GM12878 (cell line): ENCODE results near the gene RECK. TPM values are rescaled to one million over a fixed set of nuclear protein-coding genes. Genes with fewer than 3 reads are reported as not detected.

Experiments used
- ATAC-seq: fragments of 200-7000 bp; cut with Tn5 transposase; 3 replicates; pipeline ENCODE4 v1.9.1; 2020; ENCODE audit warnings: mild to moderate bottlenecking, moderate library complexity
- BruUV-seq: library from RNA; stranded (reverse); fragments of 400-500 nt; replicated peaks from 2 replicates; lab custom pipeline; 2021; lab: Mats Ljungman, UMichigan
- CTCF ChIA-PET: fragments of 300-600 bp; sonication (Branson Sonifier 250); formaldehyde crosslinking; extraction: SDS; loops from one replicate; lab custom pipeline; 2021; ENCODE audit warnings: inconsistent platforms; lab: Yijun Ruan, JAX
- POLR2A ChIA-PET: fragments of 350-600 bp; formaldehyde crosslinking; extraction: SDS; loops from one replicate; lab custom pipeline; 2021; ENCODE audit warnings: inconsistent platforms; lab: Charles Lee
- RAD21 ChIA-PET: fragments of 300-600 bp; sonication (Branson Sonifier 250); formaldehyde crosslinking; loops from one replicate; lab custom pipeline; 2023; ENCODE audit warnings: antibody characterized with exemption; ENCODE audit not compliant: unreplicated experiment; lab: Charles Lee
- SMC1A ChIA-PET: fragments of 300-600 bp; sonication (Branson Sonifier 250); formaldehyde crosslinking; loops from one replicate; lab custom pipeline; 2023; ENCODE audit not compliant: unreplicated experiment, uncharacterized antibody; lab: Charles Lee
- DNase-seq: peaks from one replicate; pipeline ENCODE4 v3.0.0-alpha.2; 2011; ENCODE audit warnings: low read depth, low spot score
- FAIRE-seq: peaks from 3 replicates; lab custom pipeline; 2011; peaks lifted over from hg19 to GRCh38; lab: Jason Lieb, UNC
- H2AFZ ChIP-seq: 2 replicates; pipeline ENCODE4 v1.6.0; 2011; ENCODE audit warnings: low read depth, low read length, control low read depth; ENCODE audit not compliant: control insufficient read depth
- H3K27ac ChIP-seq: 2 replicates; pipeline ENCODE4 v1.5.1; 2011; ENCODE audit warnings: control low read depth; ENCODE audit not compliant: control insufficient read depth, insufficient read depth
- H3K27me3 ChIP-seq, 2 experiments: replicated peaks in 1 of 2; 2 replicates each; pipeline versions ENCODE4 v1.6.0 to v1.6.1; 2011; ENCODE audit warnings: low read length in 1 of 2; ENCODE audit not compliant: control insufficient read depth in 2 of 2, insufficient read depth in 2 of 2
- H3K36me3 ChIP-seq, 2 experiments: 2 replicates each; pipeline ENCODE4 v1.5.1; 2011; ENCODE audit warnings: low read length in 1 of 2; ENCODE audit not compliant: control insufficient read depth in 2 of 2, insufficient read depth in 2 of 2
- H3K4me1 ChIP-seq: 2 replicates; pipeline ENCODE4 v1.6.1; 2011; ENCODE audit warnings: mild to moderate bottlenecking, low read length, moderate library complexity, mixed read lengths; ENCODE audit not compliant: control insufficient read depth, insufficient read depth
- H3K4me2 ChIP-seq: 2 replicates; pipeline ENCODE4 v1.6.0; 2011; ENCODE audit warnings: control low read depth; ENCODE audit not compliant: control insufficient read depth, insufficient read depth
- H3K4me3 ChIP-seq: fragments of 200-600 bp; sonication (generic); 2 replicates; pipeline ENCODE4 v1.5.1; 2016
- H3K79me2 ChIP-seq: 2 replicates; pipeline ENCODE4 v1.6.0; 2011; ENCODE audit warnings: low read length; ENCODE audit not compliant: control insufficient read depth, insufficient read depth
- H3K9ac ChIP-seq: 2 replicates; pipeline ENCODE4 v1.8.0; 2011; ENCODE audit warnings: low read length, control low read depth, mixed read lengths; ENCODE audit not compliant: control insufficient read depth, insufficient read depth
- H3K9me3 ChIP-seq: replicated peaks from 3 replicates; pipeline ENCODE4 v1.5.1; 2011; ENCODE audit warnings: mild to moderate bottlenecking, low read length; ENCODE audit not compliant: control insufficient read depth, insufficient read depth
- H4K20me1 ChIP-seq: 2 replicates; pipeline ENCODE4 v1.6.0; 2011; ENCODE audit not compliant: control insufficient read depth, insufficient read depth
- ATF7 ChIP-seq: fragments of 450-650 bp; IDR thresholded peaks from 2 replicates; pipeline ENCODE4 v1.6.1; 2016; ENCODE audit warnings: low read depth, mild to moderate bottlenecking
- BACH1 ChIP-seq: fragments of 450-650 bp; IDR thresholded peaks from 2 replicates; pipeline ENCODE4 v1.6.1; 2017; ENCODE audit warnings: mild to moderate bottlenecking, borderline replicate concordance
- BHLHE40 ChIP-seq, 2 experiments: fragments of 450-650 bp in 1 of 2; IDR thresholded peaks; 2 replicates each; pipeline ENCODE4 v1.6.1; 2011 to 2017; ENCODE audit warnings: low read depth in 2 of 2, borderline replicate concordance in 1 of 2, improper control_type of control experiment in 1 of 2, low read length in 1 of 2, mild to moderate bottlenecking in 1 of 2
- CBX5 ChIP-seq: sonication (generic); IDR thresholded peaks from 2 replicates; pipeline ENCODE4 v1.6.1; 2016; ENCODE audit warnings: low read depth, moderate library complexity, mild to moderate bottlenecking, inconsistent platforms
- DPF2 ChIP-seq: fragments of 450-650 bp; IDR thresholded peaks from 2 replicates; pipeline ENCODE4 v1.6.1; 2017; ENCODE audit warnings: mild to moderate bottlenecking
- E2F8 ChIP-seq: fragments of 450-650 bp; IDR thresholded peaks from 2 replicates; pipeline ENCODE4 v1.6.1; 2018; ENCODE audit warnings: mild to moderate bottlenecking, low read depth, moderate library complexity; ENCODE audit not compliant: partially characterized antibody
- E4F1 ChIP-seq: fragments of 450-650 bp; IDR thresholded peaks from 2 replicates; pipeline ENCODE4 v1.6.1; 2018; ENCODE audit warnings: borderline replicate concordance, mild to moderate bottlenecking; ENCODE audit not compliant: partially characterized antibody
- EED ChIP-seq: sonication (generic); IDR thresholded peaks from 2 replicates; pipeline ENCODE4 v1.6.1; 2016; ENCODE audit warnings: antibody characterized with exemption, low read depth
- GATAD2B ChIP-seq: fragments of 450-650 bp; conservative IDR thresholded peaks from 2 replicates; pipeline ENCODE4 v1.6.1; 2017; ENCODE audit warnings: low read depth, mild to moderate bottlenecking, moderate library complexity
- MTA2 ChIP-seq: fragments of 450-650 bp; IDR thresholded peaks from 2 replicates; pipeline ENCODE4 v1.6.1; 2016; ENCODE audit warnings: low read depth, mild to moderate bottlenecking, moderate library complexity
- MYB ChIP-seq: fragments of 150-350 bp; IDR thresholded peaks from 2 replicates; pipeline ENCODE4 v1.6.1; 2014; ENCODE audit warnings: mild to moderate bottlenecking, low read depth, low read length, borderline replicate concordance
- RAD21 ChIP-seq: IDR thresholded peaks from 2 replicates; pipeline ENCODE4 v1.6.1; 2011; ENCODE audit warnings: mild to moderate bottlenecking, low read depth, low read length, moderate library complexity; ENCODE audit not compliant: insufficient read depth
- SMC3 ChIP-seq: IDR thresholded peaks from 2 replicates; pipeline ENCODE4 v1.6.1; 2011; ENCODE audit warnings: low read length, improper control_type of control experiment, borderline replicate concordance
- TAF1 ChIP-seq: IDR thresholded peaks from 2 replicates; pipeline ENCODE4 v1.6.1; 2011; ENCODE audit warnings: mild to moderate bottlenecking, low read depth, low read length, borderline replicate concordance
- ZBTB33 ChIP-seq: fragments of 450-650 bp; IDR thresholded peaks from 2 replicates; pipeline ENCODE4 v1.6.1; 2017; ENCODE audit warnings: mild to moderate bottlenecking
- WGBS: methylation state at CpG from one replicate; pipeline ENCODE4 v1.1.6; 2016; ENCODE audit warnings: low lambda C conversion rate; ENCODE audit not compliant: insufficient replicate concordance, insufficient coverage; ENCODE audit errors: missing lambda C conversion rate; 5-methylcytosine and 5-hydroxymethylcytosine counted together
- in situ Hi-C: fragments of 300-500 bp; cut with MboI; formaldehyde crosslinking; loops from 9 replicates; pipeline ENCODE4 v1.14.3; 2018; ENCODE audit warnings: mixed read lengths
- intact Hi-C: fragments of 100-400 bp; cut with micrococcal nuclease; formaldehyde crosslinking; loops from one replicate; pipeline ENCODE4 v1.14.2; 2022; ENCODE audit not compliant: unreplicated experiment
- polyA plus RNA-seq, 11 experiments: library from polyadenylated mRNA; depleted of rRNA in 4 of 11; unstranded in 6 of 11; stranded (reverse) in 5 of 11; fragments of >200 nt; fragmentation: Nextera tagmentation in 4 of 11; fragmentation: Illumina TruSeq in 1 of 11; extraction: Ambion mirVana in 4 of 11; extraction: Trizol in 1 of 11; gene quantifications; 1 replicate in 1 of 11; 2 replicates in 10 of 11; pipeline versions ENCODE4 v1.2.1 to v1.2.3, GENCODE V29; 2011 to 2016; ENCODE audit warnings: inconsistent platforms in 2 of 11, missing spikeins in 2 of 11, low read depth in 1 of 11
- total RNA-seq, 4 experiments: library from RNA; depleted of rRNA in 3 of 4; stranded (reverse); fragments of >200 nt in 3 of 4; fragmentation: Illumina TruSeq in 1 of 4; extraction: Trizol in 1 of 4; gene quantifications; 2 replicates each; pipeline versions ENCODE4 v1.2.1 to v1.2.3, GENCODE V29; 2013 to 2021

Gene RECK
- total and polyA plus RNA-seq, 10 of the 15 experiments (the other 5 are each of a cell fraction or from before 2014, with no cell fraction given) = 0.02 to 0.40 (median 0.13) TPM

GRCh38 chr9:36166168-36166927, 129.6 kb downstream of the RECK start:
- no peak overlapping the region for H3K27ac ChIP-seq
- H3K36me3 ChIP-seq = no peaks in the 10 kb centered on the region
- no peak for DNase-seq
- peak overlapping the region; percentile 85 for H3K4me2 ChIP-seq
- no peaks in the 10 kb centered on the region for H4K20me1 ChIP-seq
- H3K4me1 ChIP-seq = peaks cover 3% of the 10 kb centered on the region; the same call in 1 of the 2 replicates
- H3K27me3 ChIP-seq = no peaks in the 10 kb centered on the region; a peak in 2 of 4 replicates
- in situ Hi-C loops (loop anchor here (5.0 kb wide), 1 partner anchor 64 kb away; no protein-coding TSS in a partner anchor), intact Hi-C loops (loop anchor here (1.0 to 10.0 kb wide), 3 partner anchors 63 to 212 kb away; partner anchors contain the start of gene RECK)
- ChIA-PET CTCF (interaction anchor here (0.6 to 7.8 kb wide), 25 partner anchors 9 to 397 kb away, joined by 3 to 258 read pairs (median 3); partner anchors contain the start of gene CLTA), SMC1A (interaction anchor here (0.6 to 9.1 kb wide), 7 partner anchors 10 to 158 kb away, joined by 3 to 134 read pairs (median 3); no protein-coding TSS in a partner anchor), RAD21 (interaction anchor here (0.6 to 7.2 kb wide), 11 partner anchors 11 to 1902 kb away, joined by 3 to 105 read pairs (median 4); partner anchors contain the start of gene CLTA), POLR2A (interaction anchor here (0.6 to 1.1 kb wide), 2 partner anchors 63 to 85 kb away, joined by 3 read pairs; no protein-coding TSS in a partner anchor)
- 6% methylated on average over 51 of the region's 58 CpGs for WGBS
- no TSS peak for BruUV-seq
- H3K9me3 ChIP-seq = no peaks in the 10 kb centered on the region
- peak; percentile 100 for ATAC-seq
- no peaks in the 10 kb centered on the region for H3K79me2 ChIP-seq
- H2AFZ ChIP-seq = peak overlapping the region; percentile 63
- peak overlapping the region; percentile 55; the same call in 1 of the 2 replicates for H3K4me3 ChIP-seq
- no peak overlapping the region for H3K9ac ChIP-seq
- peak; percentile 94 for FAIRE-seq
- no peak for TF ChIP-seq ZBTB33
- peak in 1 of 2 experiments; percentile 37; a peak in 1 of 4 replicates for TF ChIP-seq BHLHE40 (IDR thresholded peaks at IDR 0.05; ENCODE audit: borderline replicate concordance in 1 of 2, low read depth in 2 of 2, low read length in 1 of 2)
- no peak for TF ChIP-seq ATF7
- TF ChIP-seq E2F8 = no peak
- TF ChIP-seq E4F1 = no peak
- peak; percentile 88 for TF ChIP-seq SMC3
- peak; percentile 81 for TF ChIP-seq RAD21
- TF ChIP-seq MTA2 = no peak
- TF ChIP-seq BACH1 = peak; percentile 25; the same call in 1 of the 2 replicates
- no peak for TF ChIP-seq MYB
- peak; percentile 42; the same call in 1 of the 2 replicates for TF ChIP-seq EED
- 0 out of 2 replicates have a peak, but pooled peaks have one; percentile 22 for TF ChIP-seq DPF2
- no peak for TF ChIP-seq GATAD2B
- TF ChIP-seq CBX5 = no peak
- no peak for TF ChIP-seq TAF1
